Measurements from ENCODE around the gene SH3RF3. TPM values are rescaled to one million over a fixed set of nuclear protein-coding genes. Genes with fewer than 3 reads are reported as not detected.
A peak's percentile ranks its signal among the peaks of the same experiment; 100 is the strongest.

The SH3RF3 gene
- total RNA-seq, 1 experiment from 2014 or later: 0.98 TPM

GRCh38 chr2:109521233-109522062 is 392.4 kb downstream of the SH3RF3 start:
- Histone ChIP-seq H3K36me3 (ENCODE audit: control insufficient read depth, insufficient read depth, low read length) (no peaks in the 10 kb centered on the region; the same call in 1 of the 2 replicates), H3K4me3 (ENCODE audit: low read depth, low read length) (no peak overlapping the region), H3K27me3 (replicated peaks; ENCODE audit: control insufficient read depth, insufficient read depth, low read length) (no peaks in the 10 kb centered on the region), H3K4me1 (peaks cover 3% of the 10 kb centered on the region; the same call in 1 of the 2 replicates), H3K9me3 (no peaks in the 10 kb centered on the region)
- Mint-ChIP-seq H3K4me3 (ENCODE audit: unreplicated experiment) (no peak overlapping the region), H3K4me1 (ENCODE audit: low read depth, unreplicated experiment) (no peaks in the 10 kb centered on the region), H3K36me3 (ENCODE audit: insufficient read depth, unreplicated experiment) (no peaks in the 10 kb centered on the region), H3K27me3 (ENCODE audit: insufficient read depth, unreplicated experiment) (no peaks in the 10 kb centered on the region), H3K27ac (ENCODE audit: unreplicated experiment) (no peak overlapping the region), H3K9me3 (ENCODE audit: unreplicated experiment) (no peaks in the 10 kb centered on the region)
- no peak for TF ChIP-seq CTCF (IDR thresholded peaks at IDR 0.05; ENCODE audit: insufficient read depth in 1 of 2, low read depth in 1 of 2, low read length in 1 of 2, severe bottlenecking in 1 of 2, unreplicated experiment in 1 of 2)
- intact Hi-C loops (cut with micrococcal nuclease; ENCODE audit: unreplicated experiment): no loop called here
- ChIA-PET POLR2A (no interaction called here), CTCF (interaction anchor here (0.6 to 1.3 kb wide), 3 partner anchors 18 to 194 kb away, joined by 3 to 5 read pairs (median 4); no protein-coding TSS in a partner anchor)
- DNase-seq: peak in 1 of 2 experiments; percentile 19
- BruUV-seq (replicated peaks): no TSS peak

DNA sequence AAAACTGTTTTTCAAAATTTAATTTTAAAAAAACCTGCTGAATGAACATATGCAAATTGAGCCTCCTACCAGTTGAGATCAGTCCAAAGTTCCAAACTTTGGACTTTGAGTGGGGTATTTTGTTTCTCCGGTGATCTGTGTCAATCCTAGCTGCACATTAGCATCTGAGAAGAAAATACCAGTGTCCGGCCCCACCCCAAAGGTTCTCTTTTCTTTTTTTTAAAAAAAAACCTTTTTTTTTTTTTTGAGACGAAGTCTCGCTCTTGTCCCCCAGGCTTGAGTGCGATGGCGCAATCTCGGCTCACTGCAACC is 393.0 kb downstream of the SH3RF3 start:
- Mint-ChIP-seq H3K4me1 (ENCODE audit: low read depth, unreplicated experiment) (no peaks in the 10 kb centered on the region), H3K27ac (ENCODE audit: unreplicated experiment) (no peak overlapping the region), H3K27me3 (ENCODE audit: insufficient read depth, unreplicated experiment) (no peaks in the 10 kb centered on the region), H3K36me3 (ENCODE audit: insufficient read depth, unreplicated experiment) (no peaks in the 10 kb centered on the region), H3K4me3 (ENCODE audit: unreplicated experiment) (no peak overlapping the region), H3K9me3 (ENCODE audit: unreplicated experiment) (no peaks in the 10 kb centered on the region)
- POLR2A ChIA-PET: no interaction called here
- DNase-seq: no peak
- no peaks in the 10 kb centered on the region; the same call in 1 of the 2 replicates for H3K4me1 ChIP-seq
- TF ChIP-seq CTCF (IDR thresholded peaks at IDR 0.05; ENCODE audit: insufficient read depth in 1 of 2, low read depth in 1 of 2, low read length in 1 of 2, severe bottlenecking in 1 of 2, unreplicated experiment in 1 of 2): no peak
- no TSS peak for BruUV-seq (replicated peaks)
- H3K36me3 ChIP-seq (ENCODE audit: control insufficient read depth, insufficient read depth, low read length): no peaks in the 10 kb centered on the region; the same call in 1 of the 2 replicates
- H3K27me3 ChIP-seq (replicated peaks; ENCODE audit: control insufficient read depth, insufficient read depth, low read length): no peaks in the 10 kb centered on the region
- intact Hi-C loops (cut with micrococcal nuclease; ENCODE audit: unreplicated experiment): no loop called here
- no peaks in the 10 kb centered on the region for H3K9me3 ChIP-seq
- CTCF ChIA-PET: interaction anchor here (1.3 kb wide), 1 partner anchor 194 kb away, joined by 4 read pairs; no protein-coding TSS in a partner anchor
- H3K4me3 ChIP-seq (ENCODE audit: low read depth, low read length): no peak overlapping the region

DNA sequence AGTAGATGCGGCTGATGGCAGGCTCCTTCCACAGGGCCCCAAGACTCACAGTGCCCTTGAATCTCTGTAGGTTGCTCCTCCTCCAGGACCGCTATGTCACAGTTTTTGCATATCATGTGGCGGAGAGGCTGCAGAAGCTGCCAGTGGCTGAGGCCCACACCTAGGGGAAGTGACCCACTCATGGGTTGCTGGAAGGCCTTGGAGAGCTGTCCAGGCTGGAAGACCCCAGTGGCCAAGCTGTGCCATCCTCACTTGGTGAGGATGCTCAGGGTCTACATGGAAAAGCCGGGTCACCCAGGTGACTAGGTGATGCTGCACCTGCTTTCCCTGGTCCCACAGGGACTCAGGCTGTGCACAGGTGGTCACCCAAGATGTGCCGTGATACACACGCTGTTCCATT is 394.1 kb downstream of the SH3RF3 start:
- ChIA-PET CTCF (interaction anchor here (1.3 kb wide), 1 partner anchor 193 kb away, joined by 4 read pairs; no protein-coding TSS in a partner anchor), POLR2A (no interaction called here)
- Histone ChIP-seq H3K4me1 (peaks cover 9% of the 10 kb centered on the region), H3K4me3 (ENCODE audit: low read depth, low read length) (no peak overlapping the region), H3K9me3 (no peaks in the 10 kb centered on the region), H3K36me3 (ENCODE audit: control insufficient read depth, insufficient read depth, low read length) (no peaks in the 10 kb centered on the region; the same call in 1 of the 2 replicates), H3K27me3 (replicated peaks; ENCODE audit: control insufficient read depth, insufficient read depth, low read length) (no peaks in the 10 kb centered on the region)
- Mint-ChIP-seq H3K9me3 (ENCODE audit: unreplicated experiment) (no peaks in the 10 kb centered on the region), H3K4me1 (ENCODE audit: low read depth, unreplicated experiment) (peaks cover 8% of the 10 kb centered on the region), H3K4me3 (ENCODE audit: unreplicated experiment) (no peak overlapping the region), H3K27me3 (ENCODE audit: insufficient read depth, unreplicated experiment) (no peaks in the 10 kb centered on the region), H3K27ac (ENCODE audit: unreplicated experiment) (no peak overlapping the region), H3K36me3 (ENCODE audit: insufficient read depth, unreplicated experiment) (no peaks in the 10 kb centered on the region)
- intact Hi-C loops (cut with micrococcal nuclease; ENCODE audit: unreplicated experiment): no loop called here
- no peak for DNase-seq
- no TSS peak for BruUV-seq (replicated peaks)
- no peak for TF ChIP-seq CTCF (IDR thresholded peaks at IDR 0.05; ENCODE audit: insufficient read depth in 1 of 2, low read depth in 1 of 2, low read length in 1 of 2, severe bottlenecking in 1 of 2, unreplicated experiment in 1 of 2)

Measured in Caco-2 (cell line).